Measurements from ENCODE around the gene TSTD2.

Gene TSTD2

DNA sequence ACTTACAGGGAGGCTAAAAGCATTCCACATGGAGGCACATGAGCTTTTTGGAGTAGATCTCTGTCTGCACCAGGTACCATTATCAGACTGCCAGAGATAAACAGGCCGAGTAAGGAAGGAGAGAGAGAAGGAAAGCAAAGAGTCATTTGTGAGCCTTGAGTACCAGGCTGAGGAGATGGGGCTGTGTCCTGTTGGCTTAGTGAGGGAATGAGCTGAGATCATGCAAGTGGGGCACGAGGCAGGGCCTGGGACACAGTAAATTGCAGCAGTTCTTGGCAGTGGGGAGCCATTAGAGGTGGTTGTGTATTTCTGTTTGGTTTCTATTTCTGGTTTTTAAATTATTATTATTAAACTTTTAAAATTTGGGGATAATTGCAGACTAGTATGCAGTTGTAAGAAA is 53.3 kb downstream of the TSTD2 start (continued):
- TF ChIP-seq, protein P1, sequence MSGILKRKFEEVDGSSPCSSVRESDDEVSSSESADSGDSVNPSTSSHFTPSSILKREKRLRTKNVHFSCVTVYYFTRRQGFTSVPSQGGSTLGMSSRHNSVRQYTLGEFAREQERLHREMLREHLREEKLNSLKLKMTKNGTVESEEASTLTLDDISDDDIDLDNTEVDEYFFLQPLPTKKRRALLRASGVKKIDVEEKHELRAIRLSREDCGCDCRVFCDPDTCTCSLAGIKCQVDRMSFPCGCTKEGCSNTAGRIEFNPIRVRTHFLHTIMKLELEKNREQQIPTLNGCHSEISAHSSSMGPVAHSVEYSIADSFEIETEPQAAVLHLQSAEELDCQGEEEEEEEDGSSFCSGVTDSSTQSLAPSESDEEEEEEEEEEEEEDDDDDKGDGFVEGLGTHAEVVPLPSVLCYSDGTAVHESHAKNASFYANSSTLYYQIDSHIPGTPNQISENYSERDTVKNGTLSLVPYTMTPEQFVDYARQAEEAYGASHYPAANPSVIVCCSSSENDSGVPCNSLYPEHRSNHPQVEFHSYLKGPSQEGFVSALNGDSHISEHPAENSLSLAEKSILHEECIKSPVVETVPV (CRISPR knock-in tag; IDR thresholded peaks at IDR 0.05), result no peak
- TF ChIP-seq, protein P2, sequence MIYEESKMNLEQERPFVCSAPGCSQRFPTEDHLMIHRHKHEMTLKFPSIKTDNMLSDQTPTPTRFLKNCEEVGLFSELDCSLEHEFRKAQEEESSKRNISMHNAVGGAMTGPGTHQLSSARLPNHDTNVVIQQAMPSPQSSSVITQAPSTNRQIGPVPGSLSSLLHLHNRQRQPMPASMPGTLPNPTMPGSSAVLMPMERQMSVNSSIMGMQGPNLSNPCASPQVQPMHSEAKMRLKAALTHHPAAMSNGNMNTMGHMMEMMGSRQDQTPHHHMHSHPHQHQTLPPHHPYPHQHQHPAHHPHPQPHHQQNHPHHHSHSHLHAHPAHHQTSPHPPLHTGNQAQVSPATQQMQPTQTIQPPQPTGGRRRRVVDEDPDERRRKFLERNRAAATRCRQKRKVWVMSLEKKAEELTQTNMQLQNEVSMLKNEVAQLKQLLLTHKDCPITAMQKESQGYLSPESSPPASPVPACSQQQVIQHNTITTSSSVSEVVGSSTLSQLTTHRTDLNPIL (CRISPR knock-in tag; IDR thresholded peaks at IDR 0.05; ENCODE audit: low read depth), result no peak

DNA sequence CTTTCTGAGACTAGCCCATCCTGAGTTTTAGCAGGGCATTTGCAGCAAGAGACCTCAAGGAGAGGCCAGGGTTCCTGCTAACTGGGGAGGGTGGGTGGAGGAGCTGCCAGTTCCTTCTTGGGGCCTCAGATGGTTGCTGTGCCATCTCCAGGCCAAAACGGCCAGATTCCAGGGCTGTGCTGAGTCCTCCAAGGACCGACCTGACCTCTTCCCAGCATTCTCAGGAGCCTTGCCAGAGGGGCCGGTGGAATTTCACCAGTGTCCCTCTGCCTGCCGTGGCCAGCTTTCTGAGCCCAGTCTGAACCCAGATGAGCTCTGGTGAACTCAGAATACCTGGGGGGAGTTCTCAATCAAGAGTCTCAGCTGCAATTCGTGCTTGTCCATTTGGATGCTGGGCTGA is 54.3 kb downstream of the TSTD2 start:
- no peak for ATAC-seq
- TF ChIP-seq, protein P2 (CRISPR knock-in tag; IDR thresholded peaks at IDR 0.05; ENCODE audit: low read depth), result no peak
- no peak for TF ChIP-seq ZC3H10 (CRISPR knock-in tag; IDR thresholded peaks at IDR 0.05)
- no peak for TF ChIP-seq SNAI2 (CRISPR knock-in tag; IDR thresholded peaks at IDR 0.05)
- no peak for TF ChIP-seq ESRRG (CRISPR knock-in tag; IDR thresholded peaks at IDR 0.05)
- no peak for TF ChIP-seq BACH2 (CRISPR knock-in tag; IDR thresholded peaks at IDR 0.05; ENCODE audit: borderline replicate concordance)
- no peak for TF ChIP-seq TCF4 (CRISPR knock-in tag; IDR thresholded peaks at IDR 0.05; ENCODE audit: borderline replicate concordance)
- no peak for TF ChIP-seq ZNF70 (CRISPR knock-in tag; IDR thresholded peaks at IDR 0.05)
- no peak for TF ChIP-seq PPARA (CRISPR knock-in tag; IDR thresholded peaks at IDR 0.05; ENCODE audit: borderline replicate concordance)
- TF ChIP-seq, protein P3, sequence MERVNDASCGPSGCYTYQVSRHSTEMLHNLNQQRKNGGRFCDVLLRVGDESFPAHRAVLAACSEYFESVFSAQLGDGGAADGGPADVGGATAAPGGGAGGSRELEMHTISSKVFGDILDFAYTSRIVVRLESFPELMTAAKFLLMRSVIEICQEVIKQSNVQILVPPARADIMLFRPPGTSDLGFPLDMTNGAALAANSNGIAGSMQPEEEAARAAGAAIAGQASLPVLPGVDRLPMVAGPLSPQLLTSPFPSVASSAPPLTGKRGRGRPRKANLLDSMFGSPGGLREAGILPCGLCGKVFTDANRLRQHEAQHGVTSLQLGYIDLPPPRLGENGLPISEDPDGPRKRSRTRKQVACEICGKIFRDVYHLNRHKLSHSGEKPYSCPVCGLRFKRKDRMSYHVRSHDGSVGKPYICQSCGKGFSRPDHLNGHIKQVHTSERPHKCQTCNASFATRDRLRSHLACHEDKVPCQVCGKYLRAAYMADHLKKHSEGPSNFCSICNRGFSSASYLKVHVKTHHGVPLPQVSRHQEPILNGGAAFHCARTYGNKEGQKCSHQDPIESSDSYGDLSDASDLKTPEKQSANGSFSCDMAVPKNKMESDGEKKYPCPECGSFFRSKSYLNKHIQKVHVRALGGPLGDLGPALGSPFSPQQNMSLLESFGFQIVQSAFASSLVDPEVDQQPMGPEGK (CRISPR knock-in tag; IDR thresholded peaks at IDR 0.05; ENCODE audit: borderline replicate concordance), result no peak
- TF ChIP-seq, protein P1 (CRISPR knock-in tag; IDR thresholded peaks at IDR 0.05), result no peak
- TF ChIP-seq, protein P4, sequence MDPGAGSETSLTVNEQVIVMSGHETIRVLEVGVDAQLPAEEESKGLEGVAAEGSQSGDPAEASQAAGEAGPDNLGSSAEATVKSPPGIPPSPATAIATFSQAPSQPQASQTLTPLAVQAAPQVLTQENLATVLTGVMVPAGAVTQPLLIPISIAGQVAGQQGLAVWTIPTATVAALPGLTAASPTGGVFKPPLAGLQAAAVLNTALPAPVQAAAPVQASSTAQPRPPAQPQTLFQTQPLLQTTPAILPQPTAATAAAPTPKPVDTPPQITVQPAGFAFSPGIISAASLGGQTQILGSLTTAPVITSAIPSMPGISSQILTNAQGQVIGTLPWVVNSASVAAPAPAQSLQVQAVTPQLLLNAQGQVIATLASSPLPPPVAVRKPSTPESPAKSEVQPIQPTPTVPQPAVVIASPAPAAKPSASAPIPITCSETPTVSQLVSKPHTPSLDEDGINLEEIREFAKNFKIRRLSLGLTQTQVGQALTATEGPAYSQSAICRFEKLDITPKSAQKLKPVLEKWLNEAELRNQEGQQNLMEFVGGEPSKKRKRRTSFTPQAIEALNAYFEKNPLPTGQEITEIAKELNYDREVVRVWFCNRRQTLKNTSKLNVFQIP (CRISPR knock-in tag; IDR thresholded peaks at IDR 0.05; ENCODE audit: borderline replicate concordance, low read depth), result no peak
- TF ChIP-seq RARB (CRISPR knock-in tag; IDR thresholded peaks at IDR 0.05), result no peak
- no peak for TF ChIP-seq TOX (CRISPR knock-in tag; IDR thresholded peaks at IDR 0.05; ENCODE audit: borderline replicate concordance)
- TF ChIP-seq GLIS3 (CRISPR knock-in tag; IDR thresholded peaks at IDR 0.05), result no peak
- no peak for TF ChIP-seq ZNF565 (CRISPR knock-in tag; conservative IDR thresholded peaks at IDR 0.05; ENCODE audit: low read depth)
- TF ChIP-seq, protein P5, sequence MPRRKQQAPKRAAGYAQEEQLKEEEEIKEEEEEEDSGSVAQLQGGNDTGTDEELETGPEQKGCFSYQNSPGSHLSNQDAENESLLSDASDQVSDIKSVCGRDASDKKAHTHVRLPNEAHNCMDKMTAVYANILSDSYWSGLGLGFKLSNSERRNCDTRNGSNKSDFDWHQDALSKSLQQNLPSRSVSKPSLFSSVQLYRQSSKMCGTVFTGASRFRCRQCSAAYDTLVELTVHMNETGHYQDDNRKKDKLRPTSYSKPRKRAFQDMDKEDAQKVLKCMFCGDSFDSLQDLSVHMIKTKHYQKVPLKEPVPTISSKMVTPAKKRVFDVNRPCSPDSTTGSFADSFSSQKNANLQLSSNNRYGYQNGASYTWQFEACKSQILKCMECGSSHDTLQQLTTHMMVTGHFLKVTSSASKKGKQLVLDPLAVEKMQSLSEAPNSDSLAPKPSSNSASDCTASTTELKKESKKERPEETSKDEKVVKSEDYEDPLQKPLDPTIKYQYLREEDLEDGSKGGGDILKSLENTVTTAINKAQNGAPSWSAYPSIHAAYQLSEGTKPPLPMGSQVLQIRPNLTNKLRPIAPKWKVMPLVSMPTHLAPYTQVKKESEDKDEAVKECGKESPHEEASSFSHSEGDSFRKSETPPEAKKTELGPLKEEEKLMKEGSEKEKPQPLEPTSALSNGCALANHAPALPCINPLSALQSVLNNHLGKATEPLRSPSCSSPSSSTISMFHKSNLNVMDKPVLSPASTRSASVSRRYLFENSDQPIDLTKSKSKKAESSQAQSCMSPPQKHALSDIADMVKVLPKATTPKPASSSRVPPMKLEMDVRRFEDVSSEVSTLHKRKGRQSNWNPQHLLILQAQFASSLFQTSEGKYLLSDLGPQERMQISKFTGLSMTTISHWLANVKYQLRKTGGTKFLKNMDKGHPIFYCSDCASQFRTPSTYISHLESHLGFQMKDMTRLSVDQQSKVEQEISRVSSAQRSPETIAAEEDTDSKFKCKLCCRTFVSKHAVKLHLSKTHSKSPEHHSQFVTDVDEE (CRISPR knock-in tag; IDR thresholded peaks at IDR 0.05), result no peak
- no peak for TF ChIP-seq CSDC2 (CRISPR knock-in tag; IDR thresholded peaks at IDR 0.05)

DNA sequence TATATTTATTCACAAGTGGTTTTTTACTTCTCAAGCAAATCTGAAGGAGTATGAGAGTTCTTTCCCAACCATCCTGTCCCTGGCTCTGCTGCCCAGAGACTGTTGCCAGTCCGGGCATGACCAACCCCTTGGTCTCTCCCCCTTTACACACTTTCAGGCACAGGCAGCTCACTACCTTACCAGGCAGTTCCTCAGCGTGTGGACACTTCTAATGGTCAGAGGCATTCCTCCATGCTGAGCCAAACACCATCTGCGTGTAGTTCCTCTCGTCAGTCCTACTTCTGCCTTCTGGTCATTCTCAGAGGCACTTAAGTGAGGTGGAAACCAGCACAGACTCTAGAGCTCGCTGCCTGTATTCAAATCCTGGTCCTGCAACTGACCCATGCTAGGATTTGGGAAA is 56.1 kb downstream of the TSTD2 start:
- no peak for ATAC-seq
- no peak for TF ChIP-seq ZNF70 (CRISPR knock-in tag; IDR thresholded peaks at IDR 0.05)
- no peak for TF ChIP-seq ESRRG (CRISPR knock-in tag; IDR thresholded peaks at IDR 0.05)
- TF ChIP-seq BACH2 (CRISPR knock-in tag; IDR thresholded peaks at IDR 0.05; ENCODE audit: borderline replicate concordance), result no peak
